NCI-H1417 treated with DMSO at 0.1 percent for 48 hours (cell line): ENCODE results near the gene LIPM.

ENCODE experiments used
- DNase-seq: peaks from one replicate; lab custom pipeline; 2025; lab: John Stamatoyannopoulos, UW

LIPM gene

DNA sequence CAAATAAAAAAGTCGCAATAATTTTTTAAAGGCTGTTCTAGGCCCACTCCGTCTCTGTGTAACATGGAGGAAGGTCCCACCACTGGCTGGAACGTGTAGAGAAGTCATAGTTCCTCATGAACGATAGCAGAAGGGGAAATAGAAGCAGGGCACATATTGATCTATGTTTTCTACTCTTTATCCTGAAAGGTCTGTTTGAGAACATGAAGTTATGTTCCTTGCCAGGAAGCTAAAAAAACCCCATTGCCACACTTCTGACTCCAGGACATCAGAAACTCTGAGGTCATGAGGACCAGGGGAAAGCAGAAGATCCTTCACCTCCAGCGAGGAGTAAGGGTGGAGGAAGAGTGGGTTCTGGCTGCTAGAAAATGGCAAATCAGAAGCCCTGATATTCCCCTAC lies 38.4 kb downstream of the LIPM start:
- no peak for DNase-seq

DNA sequence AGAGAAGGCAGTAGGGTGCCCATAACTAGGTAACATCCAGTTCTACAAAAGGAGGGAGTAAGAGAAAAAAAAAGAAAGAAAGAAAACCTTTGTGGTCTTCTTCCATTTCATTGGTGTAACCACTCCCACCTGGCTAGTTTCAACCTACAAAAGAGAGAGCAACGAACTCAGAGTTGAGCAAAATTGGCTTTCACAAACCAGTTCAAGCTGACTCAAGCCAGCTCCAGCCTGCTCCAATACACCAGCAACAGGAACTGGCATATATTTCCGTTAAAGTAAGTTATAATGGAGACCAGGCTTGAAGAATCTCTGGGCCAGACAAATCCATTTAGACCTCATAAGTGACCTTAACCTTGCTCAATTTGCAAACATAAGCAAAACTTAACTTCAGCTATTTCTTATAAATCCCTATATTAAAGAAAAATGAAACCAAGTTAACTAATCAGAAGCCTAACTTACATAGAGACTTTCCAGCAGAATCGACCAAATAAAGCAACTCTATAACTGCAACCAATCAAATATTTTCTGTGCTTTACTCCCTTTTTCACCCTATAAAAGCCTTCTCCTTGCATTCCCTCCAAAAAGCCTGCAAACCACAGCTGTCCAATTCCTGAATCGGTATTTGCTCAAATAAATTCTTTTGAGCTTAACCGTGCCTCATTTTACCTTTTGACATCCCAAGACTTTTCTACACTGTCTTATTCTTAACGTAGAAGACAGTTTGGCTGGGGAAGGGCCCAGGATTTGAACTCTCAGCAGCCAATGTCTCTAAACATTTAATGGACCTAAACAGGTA lies 39.0 kb downstream of the LIPM start:
- no peak for DNase-seq

DNA sequence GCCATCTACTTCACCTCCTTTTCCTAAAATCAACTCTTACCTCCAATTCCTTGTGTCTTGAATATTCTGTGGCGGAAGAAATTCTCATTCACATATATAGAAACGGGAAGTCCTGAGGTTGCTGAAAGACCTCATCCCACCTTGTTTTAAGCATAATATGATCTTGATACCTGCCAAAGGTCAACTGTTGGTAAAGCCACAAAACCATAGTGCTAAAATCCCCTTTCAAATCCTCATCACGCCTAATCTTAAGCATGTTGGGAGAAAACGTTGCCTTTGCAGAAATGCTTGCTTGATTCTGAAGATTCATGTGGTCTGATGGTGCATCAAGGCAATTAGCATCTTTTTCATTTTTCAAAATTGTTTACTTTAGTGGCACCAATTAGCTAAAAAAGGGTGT lies 40.6 kb downstream of the LIPM start:
- DNase-seq: no peak

DNA sequence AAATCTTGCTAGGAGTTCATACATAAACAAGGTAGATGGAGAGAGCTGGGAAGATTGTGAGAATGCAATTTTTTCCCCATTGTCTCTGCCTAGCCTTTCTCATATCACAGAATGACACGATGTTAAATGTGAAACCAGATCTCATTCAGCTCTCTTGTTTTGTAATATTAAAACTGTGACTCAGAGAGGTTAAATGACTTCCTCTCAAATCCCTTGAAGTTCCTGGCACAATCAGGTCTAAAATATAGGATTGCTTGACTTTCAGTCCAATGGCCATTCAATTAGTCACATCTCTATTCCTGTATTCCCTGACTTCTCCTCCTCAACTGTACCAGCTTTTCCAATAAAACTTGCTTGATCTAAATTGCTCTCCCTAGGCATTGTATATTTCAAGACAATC lies 46.0 kb downstream of the LIPM start:
- DNase-seq: no peak

DNA sequence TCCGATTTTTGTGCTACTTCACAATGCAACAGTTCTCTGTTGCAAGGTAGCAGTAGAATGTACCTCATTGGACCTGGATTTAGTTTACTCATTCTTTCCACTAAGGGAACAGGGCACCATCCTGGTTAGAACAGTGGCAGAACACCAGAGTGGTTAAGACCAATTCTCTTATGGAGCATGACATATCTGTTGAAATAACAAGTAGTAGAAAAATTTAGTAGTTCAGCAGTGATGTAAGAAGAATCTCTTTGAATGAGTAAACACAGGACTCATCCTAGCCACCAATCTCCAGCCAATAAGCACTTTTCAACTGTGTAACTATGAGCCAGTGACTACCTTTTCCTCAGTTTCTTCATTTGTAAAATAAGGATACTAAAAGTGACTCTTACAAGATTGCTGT lies 46.7 kb downstream of the LIPM start:
- no peak for DNase-seq

DNA sequence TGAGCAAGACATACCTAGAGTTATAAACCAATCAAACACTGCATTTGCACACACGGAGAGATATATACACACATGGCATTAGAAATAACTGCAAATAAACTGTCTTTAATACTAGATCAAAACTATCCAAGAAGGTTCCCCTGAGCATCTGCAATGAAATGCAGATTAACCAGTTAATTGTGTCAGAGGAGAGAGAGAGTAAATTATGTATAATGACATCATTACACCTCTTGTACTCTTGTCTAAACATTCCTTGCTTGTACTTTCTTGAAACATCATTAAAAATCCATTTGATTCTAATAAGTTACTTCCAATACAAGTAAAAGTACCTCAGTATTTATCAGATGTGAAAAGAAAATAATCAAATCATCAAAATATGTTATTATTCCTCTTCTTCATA lies 48.2 kb downstream of the LIPM start:
- DNase-seq: no peak

DNA sequence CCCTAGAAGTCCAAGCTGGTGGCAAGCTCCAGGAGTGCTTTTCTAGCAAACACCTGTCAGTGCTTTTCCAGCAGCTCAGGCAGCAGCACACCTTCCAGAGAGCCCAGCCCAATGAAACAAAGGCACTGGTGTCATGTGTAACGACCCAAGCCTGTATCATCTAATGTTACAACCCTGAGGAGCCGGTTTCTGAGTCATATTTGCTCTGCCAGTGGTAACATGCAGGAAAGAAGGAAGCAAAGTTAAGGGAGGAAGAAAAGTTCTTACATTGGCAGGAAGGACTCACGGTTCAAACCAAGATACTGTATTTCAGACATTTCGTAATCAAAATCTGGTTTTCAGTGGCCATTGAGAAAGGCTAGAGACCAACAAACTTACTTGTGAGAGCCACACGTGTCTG lies 49.2 kb downstream of the LIPM start, which contains the start of gene ANKRD22:
TSS of gene ANKRD22 (minus strand) at position 139 of the 400 bp plus-strand sequence. CDS start 237 bp downstream, outside the sequence.
- no peak for DNase-seq

DNA sequence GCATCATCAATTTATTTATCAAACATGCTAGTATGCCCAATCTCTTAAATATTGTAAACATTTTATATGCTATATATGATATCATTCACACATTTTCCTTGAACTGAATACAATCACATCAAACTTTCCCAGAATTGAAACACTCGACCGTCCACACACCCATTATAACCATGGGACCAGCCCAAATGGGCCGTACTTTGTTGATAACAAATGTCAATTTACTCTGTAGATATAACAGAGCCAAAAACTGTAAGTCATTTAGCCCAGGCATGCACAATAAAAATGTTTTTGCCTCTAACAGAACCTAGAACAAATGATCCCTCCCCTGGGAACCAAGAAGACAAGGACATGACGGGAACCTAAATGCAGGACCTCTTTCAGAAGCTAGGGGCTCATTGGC lies 49.8 kb downstream of the LIPM start:
- no peak for DNase-seq

DNA sequence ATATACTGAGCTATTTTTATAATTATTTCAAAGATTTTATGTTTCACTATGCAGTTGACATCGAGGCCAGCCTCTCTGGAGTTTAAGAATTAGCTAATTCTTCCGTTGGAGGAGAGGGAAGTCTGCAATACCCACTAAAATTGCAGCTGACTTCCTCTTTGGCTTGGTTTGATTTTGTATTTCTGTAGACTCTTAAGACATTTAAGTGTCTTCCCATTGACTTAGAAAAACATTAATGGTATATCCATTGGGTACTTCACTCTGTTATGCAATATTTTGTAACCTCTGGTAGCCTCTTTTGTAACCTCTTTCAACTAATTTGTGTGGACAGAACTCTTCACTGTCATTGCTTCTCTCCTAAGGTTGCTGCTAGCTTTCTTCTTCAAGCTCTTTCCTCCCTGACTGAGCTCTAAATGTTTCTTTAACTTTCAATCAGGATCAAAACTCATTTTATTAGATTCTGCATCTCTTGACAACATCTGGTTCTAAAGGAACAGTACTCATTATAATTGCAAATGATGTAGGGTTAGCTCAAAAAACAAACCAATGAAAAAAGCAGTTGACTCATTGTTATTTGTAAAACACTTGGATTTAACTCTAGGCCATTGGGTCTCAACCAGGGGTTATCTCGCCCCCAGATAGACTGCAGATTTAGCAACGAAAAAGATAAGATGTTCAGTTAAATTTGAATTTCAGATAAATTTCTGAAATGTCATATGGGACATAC lies 50.8 kb downstream of the LIPM start:
- no peak for DNase-seq

DNA sequence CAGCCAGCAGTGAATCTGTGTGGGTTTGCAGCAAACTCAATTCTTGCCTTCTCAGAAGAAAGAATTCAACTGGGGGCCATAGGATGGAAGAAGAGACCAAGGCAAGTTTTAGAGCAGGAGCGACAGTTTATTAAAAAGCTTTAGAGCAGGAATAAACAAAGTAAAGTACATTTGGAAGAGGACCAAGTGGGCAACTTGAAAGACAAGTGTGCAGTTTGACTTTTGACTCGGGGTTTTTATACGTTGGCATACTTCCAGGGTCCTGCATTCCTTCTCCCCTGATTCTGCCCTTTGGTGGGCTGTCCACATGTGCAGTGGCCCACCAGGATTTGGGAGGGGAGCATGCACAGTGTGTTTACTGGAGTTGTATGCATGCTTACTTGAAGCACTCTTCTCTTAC lies 52.2 kb downstream of the LIPM start:
- no peak for DNase-seq

DNA sequence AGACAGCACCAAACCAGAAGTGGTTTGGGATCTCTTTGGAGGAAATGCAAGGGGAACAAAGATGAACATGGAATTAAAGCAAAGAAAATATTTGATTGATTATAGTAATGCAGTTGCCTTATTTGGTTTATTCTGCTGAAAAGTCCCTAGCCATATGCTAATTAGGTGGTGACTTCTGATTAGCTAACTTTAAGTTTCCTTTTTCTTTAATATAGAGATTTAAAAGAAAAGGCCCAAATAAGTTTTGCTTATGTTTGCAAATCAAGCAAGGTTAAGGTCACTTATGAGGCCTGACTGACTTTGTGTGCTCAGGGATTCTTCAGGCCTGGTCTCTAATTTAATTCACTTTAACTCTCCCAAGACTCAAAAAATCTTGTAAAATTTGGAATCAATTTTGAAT lies 55.3 kb downstream of the LIPM start:
- DNase-seq: no peak

DNA sequence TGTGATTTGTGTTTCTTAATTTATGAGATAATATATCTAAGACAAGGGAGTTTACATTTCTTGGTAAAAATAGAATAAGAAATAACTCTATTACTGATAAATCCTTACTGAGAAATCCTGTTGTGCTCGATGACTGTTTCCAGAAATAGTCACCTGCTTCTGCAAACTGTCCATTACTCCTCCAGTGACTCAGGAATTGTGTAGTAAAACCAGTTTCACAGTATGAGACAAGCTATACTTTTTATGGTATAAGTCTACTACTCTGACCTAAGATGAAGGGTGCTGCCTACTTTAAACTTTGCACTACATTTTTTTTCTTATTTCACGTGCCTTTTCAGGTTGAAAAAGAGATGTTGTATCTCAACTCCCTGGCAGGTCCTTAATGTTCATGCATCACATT lies 56.0 kb downstream of the LIPM start:
- DNase-seq: no peak

DNA sequence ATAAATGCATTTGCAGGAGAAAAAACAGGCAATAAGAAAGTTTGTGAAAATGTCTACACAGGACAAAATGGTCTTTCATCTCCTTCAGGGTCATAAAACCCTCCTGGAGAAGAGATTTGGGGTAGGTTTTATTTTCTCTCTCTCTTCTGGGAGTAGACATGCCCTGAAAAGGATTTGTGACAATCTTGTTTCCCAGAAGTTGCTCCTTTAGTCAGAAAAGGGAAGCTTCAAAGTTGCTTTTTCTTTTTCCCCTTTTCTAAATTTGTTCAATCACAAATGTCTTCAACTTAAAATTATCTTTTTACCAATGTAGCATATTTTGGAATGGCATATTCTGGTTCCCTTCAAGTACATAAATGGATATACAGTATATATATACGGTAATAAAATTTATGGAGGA lies 58.5 kb downstream of the LIPM start:
- no peak for DNase-seq

DNA sequence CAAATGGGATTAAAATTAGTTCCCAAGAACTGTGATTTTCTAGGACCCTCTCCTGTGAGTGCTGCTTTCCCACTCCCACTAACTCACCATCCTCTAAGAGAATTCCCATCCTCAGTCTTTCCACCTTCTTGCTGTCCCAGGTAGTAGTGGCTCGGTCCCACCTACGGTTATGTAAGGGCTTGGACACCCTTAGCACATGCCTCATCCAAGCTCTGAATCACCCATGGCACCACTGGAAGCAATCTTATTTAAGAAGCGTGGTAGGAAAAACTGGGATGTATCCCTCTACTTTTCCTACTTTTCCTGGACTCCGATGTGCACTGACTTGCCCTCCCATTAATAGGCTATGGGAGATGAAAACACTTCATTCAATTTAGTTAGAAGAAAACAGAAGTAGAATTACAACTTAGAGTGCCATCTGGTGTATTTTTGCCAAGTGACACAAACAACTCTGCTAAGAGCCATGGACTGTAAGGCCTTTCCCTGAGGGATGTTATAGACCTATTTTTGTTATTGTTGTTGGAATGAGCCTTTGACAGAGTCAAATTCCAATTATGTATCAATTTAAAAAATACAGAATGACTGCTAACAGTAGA lies 62.8 kb downstream of the LIPM start:
- no peak for DNase-seq

DNA sequence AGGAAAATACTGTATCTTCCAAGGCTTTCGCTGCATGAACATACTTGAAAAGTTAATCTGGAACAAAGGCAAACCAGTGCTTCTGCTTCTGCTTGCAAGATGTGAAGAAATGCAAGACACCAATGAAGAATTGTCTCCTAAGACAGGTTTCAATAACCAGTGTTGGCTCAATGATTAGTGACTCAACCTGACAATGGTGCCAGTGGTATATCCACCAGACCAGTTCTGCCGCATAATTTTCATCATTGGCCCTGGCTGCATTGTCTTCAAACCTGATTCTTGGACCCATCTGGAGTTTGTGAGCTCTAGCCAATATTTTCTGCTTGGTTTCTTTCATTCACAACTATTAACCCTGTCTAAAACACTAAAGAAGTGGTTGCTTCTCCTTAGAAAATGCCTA lies 63.9 kb downstream of the LIPM start:
- DNase-seq: no peak

DNA sequence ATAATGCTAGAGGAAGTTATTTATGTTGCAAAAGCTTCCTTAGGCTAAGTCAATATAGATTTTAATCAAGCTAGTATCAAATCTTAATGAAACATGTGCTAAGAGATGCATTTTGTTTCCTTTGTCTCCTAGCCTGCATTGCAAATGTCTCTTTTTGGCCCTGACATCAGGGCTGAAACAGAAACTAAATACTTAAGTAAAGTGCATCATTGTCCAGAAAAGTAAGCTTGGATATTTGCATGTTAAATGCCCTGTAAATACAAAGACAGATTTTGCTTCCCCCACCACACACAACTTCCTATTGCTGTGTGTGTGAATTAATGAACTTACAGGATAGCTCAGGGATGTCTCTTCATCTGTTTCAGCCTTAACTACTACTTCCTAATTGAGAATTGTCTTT lies 67.6 kb downstream of the LIPM start:
- no peak for DNase-seq
